Activated naive CD4-positive, alpha-beta T cell (primary cell): ENCODE measurements around the gene CDC6.

Experiments used
- DNase-seq, 4 experiments: peaks; one replicate each; lab custom pipeline; 2025; lab: John Stamatoyannopoulos, UW

CDC6 gene

DNA sequence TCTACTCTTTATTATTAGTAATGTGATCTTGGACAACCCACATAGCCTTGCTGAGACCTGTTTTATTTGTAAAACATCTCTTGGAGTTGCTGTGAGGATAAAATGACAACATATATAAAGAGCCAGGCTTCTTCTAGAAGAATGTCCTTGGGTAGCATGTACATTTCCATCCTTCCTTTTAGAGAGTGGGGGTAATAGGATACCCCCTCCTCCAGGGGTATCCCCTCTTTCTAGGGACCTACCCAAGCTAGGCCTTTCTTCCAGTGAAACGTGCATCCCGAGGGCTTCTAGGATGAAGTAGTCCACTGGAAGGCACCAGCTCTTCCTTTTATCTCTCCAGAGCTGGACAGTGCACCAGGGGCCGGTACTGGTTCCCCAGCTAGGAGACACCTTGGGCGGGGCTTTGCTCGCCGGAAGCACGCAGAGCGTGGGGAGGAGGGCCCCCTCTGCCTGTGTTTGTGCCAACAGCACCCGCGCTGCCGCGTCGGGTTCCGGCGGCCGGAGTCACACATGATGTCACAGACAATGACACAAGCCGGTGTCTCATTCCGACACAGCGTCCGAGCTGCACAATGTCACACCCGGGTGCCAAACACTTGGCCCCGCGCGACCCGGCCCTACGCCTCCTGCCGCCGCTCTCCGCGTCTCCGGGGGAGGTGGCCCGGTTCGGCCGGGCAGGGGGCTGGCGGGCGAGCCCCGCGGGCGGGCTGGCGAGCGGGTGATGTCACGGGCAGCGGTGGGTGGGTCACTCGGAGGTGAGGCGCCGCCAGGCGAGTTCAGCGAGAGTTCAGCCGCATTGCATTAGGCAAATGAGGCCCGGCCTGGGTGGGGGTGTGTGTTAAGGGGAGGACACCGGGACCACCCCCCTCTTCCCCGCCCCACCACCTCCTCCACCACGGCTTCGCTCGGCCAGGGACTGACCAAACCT is 53.5 kb downstream of the CDC6 start:
- peak; percentile 40 to 79 (median 59) for DNase-seq

- DNase-seq = peak in 1 of 4 experiments; percentile 30
These were observed 54.3 kb downstream of the CDC6 start for GRCh38 chr17:40341808-40342503.

- DNase-seq = no peak
These were observed 55.0 kb downstream of the CDC6 start for GRCh38 chr17:40342504-40343218.

DNA sequence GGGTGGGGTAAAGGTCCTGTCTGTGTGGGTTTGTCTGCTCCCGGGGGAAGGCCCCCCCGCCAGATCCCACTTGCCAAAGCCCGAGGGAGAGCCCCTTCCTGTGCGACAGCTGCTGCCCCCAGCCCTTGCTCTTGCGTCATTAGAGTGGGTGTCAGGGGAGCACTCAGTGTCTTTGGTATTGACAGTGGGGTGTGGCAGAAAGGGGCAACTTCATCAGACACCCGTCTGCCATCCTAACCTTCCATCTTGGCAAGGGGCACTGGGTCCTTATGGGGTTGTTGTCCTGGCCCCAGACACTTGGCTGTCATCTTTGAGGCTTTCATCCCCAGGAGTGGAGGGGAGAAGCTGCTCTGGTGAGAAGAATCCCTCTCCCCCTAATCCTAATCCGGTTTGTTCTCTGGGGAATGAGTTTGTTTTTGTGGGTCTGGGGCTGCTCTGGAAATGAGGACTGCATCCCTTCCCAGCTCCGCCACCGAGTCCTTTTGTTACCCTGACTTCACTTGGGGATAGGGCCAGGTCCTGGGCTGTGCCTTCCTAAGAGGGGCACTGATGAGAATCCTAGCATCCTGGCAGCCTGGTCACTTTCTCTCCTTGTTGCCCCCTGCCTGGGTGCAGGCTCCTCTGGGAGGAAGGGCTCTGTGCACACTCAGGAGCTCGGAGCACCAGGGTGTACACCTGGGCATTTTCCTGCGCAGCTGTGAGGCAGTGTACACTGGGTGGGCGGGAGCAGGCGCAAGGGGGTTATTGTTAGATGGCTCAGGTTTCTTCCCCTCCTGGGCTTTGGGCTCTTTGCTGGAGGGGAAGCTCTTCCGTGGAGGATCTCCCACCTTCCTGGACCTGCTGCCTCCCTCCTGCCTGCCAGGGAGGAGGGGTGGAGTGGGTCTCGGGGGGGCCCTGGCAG is 55.8 kb downstream of the CDC6 start:
- no peak for DNase-seq

DNA sequence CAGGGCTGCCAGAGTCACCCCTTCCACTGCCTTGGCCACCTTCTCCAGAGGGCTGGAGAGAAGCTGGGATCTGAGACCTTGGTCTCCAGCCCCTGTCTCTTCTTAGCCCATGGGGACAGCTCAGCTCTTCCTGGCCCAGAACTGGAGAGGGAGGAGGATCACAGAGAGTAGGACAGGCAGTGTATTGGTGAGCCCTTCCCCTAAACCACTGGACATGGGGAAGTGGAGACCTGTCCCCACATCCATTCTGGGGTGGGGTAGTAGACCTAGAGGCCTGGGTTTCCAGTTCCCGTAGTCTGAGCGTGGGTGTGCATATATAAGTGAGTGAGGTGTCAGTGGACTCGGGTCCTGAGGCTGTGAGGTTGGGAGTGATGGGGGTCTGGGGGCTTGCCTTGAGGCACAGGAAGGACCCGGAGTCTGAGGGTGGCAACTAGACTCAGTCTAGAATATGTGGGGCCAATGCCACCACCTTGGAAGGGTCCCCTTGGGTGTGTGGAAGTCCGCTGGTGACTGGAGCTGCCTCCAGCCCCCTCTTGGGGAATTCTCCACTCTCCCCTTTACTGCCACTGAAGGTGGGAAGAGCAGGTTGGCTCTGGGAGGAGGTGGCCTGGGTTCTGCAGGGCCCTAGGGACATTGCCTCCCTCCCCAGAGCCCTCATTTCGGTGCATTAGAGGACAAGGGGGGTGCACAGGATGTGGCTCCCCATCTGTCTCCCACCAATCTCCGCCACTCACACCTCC is 56.9 kb downstream of the CDC6 start:
- DNase-seq = no peak

- peak in 1 of 4 experiments; percentile 21 for DNase-seq
These were observed 57.7 kb downstream of the CDC6 start for GRCh38 chr17:40345161-40345993.

GRCh38 chr17:40345994-40346764 is 58.5 kb downstream of the CDC6 start:
- DNase-seq = no peak

- DNase-seq = no peak
These were observed 59.1 kb downstream of the CDC6 start for GRCh38 chr17:40346765-40347158.

- no peak for DNase-seq
These were observed 59.8 kb downstream of the CDC6 start for GRCh38 chr17:40347319-40348135.

DNA sequence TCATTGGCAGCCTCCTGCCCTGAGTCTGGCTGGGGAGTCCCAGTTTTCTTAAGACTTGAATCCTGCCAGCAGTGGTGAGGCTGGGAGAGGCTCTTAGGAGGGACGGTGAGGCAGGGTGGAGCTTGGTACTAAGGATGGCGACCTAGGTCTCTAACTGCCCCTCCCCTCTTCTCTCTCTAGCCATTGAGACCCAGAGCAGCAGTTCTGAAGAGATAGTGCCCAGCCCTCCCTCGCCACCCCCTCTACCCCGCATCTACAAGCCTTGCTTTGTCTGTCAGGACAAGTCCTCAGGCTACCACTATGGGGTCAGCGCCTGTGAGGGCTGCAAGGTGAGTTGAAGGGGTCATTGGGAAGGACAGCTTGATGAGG is 60.4 kb downstream of the CDC6 start:
- DNase-seq = no peak

DNA sequence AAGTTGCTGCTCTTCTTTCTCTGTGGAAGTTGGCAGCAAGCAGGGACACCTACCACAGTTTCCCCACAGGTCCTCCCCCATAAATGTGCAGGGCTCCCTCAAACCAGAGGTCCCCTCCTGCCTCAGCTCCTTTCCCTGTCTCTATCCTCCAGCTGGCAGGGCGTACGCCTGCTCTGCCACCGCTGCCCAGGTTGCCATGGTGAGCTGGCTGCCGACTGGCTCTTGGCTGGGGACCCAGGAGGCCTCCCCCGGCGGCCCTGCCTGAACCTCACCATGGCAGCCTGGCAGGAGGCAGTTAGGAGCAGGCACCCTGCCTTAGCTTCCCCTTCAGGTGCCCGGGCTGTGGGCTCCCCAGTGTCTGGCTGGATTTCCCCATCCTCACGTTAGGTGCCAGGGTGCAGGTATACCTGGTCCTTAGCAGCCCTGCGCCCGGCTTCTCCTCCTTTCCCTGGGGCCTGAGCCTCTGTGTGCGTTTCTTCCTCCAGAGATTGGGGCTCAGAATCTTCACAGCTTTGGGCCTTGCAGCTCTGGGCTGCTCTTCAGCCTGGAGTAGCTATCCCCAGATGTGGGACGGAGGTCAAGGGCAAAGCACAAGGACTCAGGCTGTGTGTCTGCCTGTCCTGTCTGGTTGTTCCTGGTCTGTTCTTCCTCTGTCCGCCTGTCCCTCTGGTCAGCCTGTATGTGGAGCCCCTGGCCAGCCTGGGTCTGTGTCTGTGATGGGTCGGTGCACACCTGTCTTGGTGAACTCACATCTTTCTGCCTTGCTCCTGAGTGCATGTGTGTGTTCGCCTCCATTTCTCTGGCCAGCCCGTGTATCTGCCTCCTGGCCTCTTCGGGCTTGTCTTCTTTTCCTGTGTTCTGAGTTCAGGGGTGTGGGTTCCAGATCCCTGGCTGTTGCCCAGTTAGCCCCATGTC is 61.1 kb downstream of the CDC6 start:
- no peak for DNase-seq

DNA sequence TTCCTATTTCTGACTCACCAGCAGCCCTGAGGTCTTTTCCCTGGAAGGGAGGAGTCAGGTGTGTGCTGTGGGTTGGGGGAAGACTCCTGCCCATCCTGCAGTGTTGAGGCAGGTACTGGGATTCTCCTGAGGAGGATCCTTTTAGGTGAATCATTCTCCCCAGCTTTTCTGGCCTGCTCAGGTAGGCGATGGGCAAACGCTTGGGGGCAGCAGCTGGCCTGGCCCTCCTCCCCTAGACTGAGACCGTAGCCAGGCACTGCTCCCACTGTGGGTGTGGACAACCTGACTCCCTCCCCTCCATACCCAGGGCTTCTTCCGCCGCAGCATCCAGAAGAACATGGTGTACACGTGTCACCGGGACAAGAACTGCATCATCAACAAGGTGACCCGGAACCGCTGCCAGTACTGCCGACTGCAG is 61.8 kb downstream of the CDC6 start:
- DNase-seq = no peak

DNA sequence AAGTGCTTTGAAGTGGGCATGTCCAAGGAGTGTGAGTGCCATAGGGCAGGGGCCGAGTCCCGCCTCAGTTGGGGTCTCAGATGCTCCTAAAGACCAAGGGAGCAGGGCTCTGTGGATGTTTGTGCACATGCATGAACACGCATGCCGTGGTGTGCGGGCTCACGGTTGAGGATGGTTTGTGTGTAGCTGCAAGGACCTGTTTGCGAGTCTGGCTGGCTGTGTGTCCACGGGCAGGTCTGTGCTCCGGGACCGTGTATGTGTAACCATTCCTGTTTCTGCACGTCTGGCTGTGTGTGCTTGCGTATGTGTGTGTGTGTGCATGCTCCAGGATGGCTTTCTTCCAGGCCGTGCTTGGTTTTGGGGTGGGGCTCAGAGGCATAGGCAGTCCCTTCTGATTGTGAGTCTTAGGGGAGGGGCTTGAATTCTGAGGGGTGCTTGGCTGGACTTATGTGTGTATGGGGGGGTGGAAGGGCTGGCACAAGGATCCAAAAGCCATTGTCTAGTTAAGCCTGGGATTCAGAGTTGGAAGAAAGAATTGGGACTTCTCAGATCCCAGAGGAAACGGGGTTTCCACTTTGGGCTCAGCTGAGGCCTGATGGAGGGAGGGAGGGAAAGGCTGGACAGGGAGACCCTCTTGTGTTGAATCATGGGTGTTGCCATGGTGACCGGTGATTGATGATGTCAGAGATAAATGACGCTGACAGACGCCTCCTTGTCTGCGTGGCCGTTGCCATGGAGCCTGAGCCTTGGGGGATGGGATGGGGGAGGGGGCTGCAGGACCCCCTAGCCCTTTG is 62.4 kb downstream of the CDC6 start:
- no peak for DNase-seq

DNA sequence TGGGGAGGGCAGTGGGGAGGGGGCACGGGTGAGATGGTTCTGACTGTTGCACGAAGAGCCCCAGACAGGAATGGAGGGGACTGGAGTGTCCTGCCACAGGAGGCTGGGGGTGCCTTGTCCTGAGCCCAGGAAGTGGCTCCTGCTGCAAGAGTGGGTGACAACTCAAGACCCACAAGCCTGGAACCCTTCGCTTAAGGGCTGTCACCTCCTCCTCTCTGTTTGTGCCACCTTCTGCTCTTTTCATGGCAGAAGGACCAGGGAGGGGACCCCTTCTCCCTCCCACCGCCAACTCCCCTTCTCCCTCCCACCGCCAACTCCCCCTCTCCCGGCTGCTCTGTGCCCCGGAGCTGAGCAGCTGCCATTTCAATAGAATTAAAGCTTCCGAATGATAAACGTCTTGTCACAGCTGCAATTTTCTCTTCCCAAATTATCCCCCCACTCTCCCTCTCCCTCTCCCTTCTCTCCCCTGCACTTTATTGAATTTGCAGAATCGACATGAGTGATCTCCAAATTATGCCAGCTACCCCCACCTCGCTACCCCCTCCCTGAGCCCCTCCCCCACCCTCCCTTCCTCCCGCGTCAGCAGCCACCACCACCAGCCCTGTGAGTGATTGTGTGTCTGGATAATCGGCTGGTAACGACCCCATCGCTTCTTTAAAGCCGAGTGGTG is 63.1 kb downstream of the CDC6 start:
- no peak for DNase-seq

GRCh38 chr17:40351359-40352236 is 63.9 kb downstream of the CDC6 start:
- no peak for DNase-seq
